Mesothelial cell of epicardium (in vitro differentiated cells): ENCODE data around the gene SERGEF. TPM values are rescaled to one million over a fixed set of nuclear protein-coding genes. Genes with fewer than 3 reads are reported as not detected.

Experiments
- DNase-seq, 2 experiments: peaks; one replicate each; pipeline ENCODE4 v3.0.0; 2021; ENCODE audit warnings: low spot score in 2 of 2; ENCODE audit not compliant: unreplicated experiment in 2 of 2
- H3K27ac Mint-ChIP-seq: 2 replicates; pipeline ENCODE4 v1.8.0; 2021; ENCODE audit warnings: mixed read lengths
- H3K27me3 Mint-ChIP-seq: 2 replicates; pipeline ENCODE4 v1.8.0; 2021; ENCODE audit warnings: low read depth, mixed read lengths
- H3K36me3 Mint-ChIP-seq: 2 replicates; pipeline ENCODE4 v1.8.0; 2021; ENCODE audit warnings: mixed read lengths
- H3K4me1 Mint-ChIP-seq: 2 replicates; pipeline ENCODE4 v1.8.0; 2021; ENCODE audit warnings: mixed read lengths
- H3K4me3 Mint-ChIP-seq: 2 replicates; pipeline ENCODE4 v1.8.0; 2021; ENCODE audit warnings: mild to moderate bottlenecking, moderate library complexity, mixed read lengths
- H3K9me3 Mint-ChIP-seq: 2 replicates; pipeline ENCODE4 v1.8.0; 2021; ENCODE audit warnings: mixed read lengths
- CTCF ChIP-seq: fragments of 200-600 bp; sonication (generic); IDR thresholded peaks from one replicate; pipeline ENCODE4 v1.5.0; 2021; ENCODE audit warnings: antibody characterized with exemption; ENCODE audit not compliant: unreplicated experiment
- total RNA-seq: library from RNA; stranded (reverse); gene quantifications from 3 replicates; pipeline ENCODE4 v1.2.1, GENCODE V29; 2021

Gene SERGEF
- total RNA-seq, 1 donor from 2014 or later, result 19.8 TPM

- no peak overlapping the region for H3K27ac Mint-ChIP-seq
- H3K27me3 Mint-ChIP-seq, result peaks cover 23% of the 10 kb centered on the region
- no peak for TF ChIP-seq CTCF
- H3K4me1 Mint-ChIP-seq, result peaks cover 20% of the 10 kb centered on the region
- no peaks in the 10 kb centered on the region for H3K36me3 Mint-ChIP-seq
- no peaks in the 10 kb centered on the region for H3K9me3 Mint-ChIP-seq
- no peak overlapping the region for H3K4me3 Mint-ChIP-seq
- DNase-seq, result no peak
These were observed 3.9 kb upstream of the SERGEF start for GRCh38 chr11:18016789-18017188.

GRCh38 chr11:18014876-18015275 lies 2.0 kb upstream of the SERGEF start:
- Mint-ChIP-seq H3K9me3 (no peaks in the 10 kb centered on the region), H3K27me3 (peaks cover 23% of the 10 kb centered on the region), H3K4me1 (peaks cover 23% of the 10 kb centered on the region), H3K4me3 (peak overlapping the region; percentile 25), H3K36me3 (no peaks in the 10 kb centered on the region), H3K27ac (no peak overlapping the region)
- DNase-seq, result no peak
- no peak for TF ChIP-seq CTCF

- Mint-ChIP-seq H3K9me3 (no peaks in the 10 kb centered on the region), H3K27me3 (peaks cover 23% of the 10 kb centered on the region), H3K4me3 (peak overlapping the region; percentile 96), H3K36me3 (no peaks in the 10 kb centered on the region), H3K4me1 (peaks cover 23% of the 10 kb centered on the region), H3K27ac (peak overlapping the region; percentile 91)
- TF ChIP-seq CTCF, result no peak
- DNase-seq, result no peak
These were observed 1.1 kb upstream of the SERGEF start for GRCh38 chr11:18013790-18014507.

DNA sequence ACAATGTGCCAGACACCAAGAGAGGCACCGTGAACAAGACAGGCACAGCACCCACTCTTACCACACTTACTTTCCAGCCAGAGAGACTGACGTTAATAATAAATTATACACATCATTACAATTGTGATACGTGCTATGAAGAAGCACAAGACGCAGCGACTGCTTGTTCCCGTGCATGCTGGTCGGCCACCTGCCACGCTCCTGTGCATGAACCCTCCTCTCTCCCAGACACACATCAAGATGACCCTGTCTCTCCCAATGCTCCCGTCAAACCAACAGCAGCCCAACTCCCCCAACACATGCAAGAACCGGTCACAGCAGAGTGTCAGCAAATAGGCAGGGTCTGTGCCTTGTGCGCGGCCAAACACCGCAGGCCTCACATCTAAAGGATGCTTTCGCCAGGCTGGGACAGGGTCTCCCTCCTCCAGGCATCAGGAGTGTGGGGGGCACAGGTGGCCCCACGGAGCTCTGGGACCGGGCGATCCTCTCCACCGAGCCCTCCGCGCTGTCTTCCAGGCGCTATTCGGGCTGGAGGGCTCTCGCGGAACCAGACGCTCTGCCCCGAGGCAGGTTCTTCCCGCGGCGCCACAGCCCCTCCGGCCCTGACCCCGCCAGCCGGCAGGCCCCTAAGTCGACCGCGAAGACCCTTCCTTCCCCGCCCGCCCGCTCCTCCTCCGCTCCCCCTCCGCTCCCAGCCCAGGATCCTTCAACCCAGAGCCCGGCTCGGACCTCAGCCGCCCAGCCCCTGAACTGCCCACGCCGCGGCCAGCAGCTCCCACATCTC lies 533 bp downstream of the SERGEF start:
- H3K4me1 Mint-ChIP-seq, result peaks cover 23% of the 10 kb centered on the region
- DNase-seq, result peak; percentile 20 to 45
- no peak for TF ChIP-seq CTCF
- peaks cover 23% of the 10 kb centered on the region for H3K27me3 Mint-ChIP-seq
- peak overlapping the region; percentile 36 for H3K27ac Mint-ChIP-seq
- H3K9me3 Mint-ChIP-seq, result no peaks in the 10 kb centered on the region
- no peaks in the 10 kb centered on the region for H3K36me3 Mint-ChIP-seq
- H3K4me3 Mint-ChIP-seq, result peak overlapping the region; percentile 96

DNA sequence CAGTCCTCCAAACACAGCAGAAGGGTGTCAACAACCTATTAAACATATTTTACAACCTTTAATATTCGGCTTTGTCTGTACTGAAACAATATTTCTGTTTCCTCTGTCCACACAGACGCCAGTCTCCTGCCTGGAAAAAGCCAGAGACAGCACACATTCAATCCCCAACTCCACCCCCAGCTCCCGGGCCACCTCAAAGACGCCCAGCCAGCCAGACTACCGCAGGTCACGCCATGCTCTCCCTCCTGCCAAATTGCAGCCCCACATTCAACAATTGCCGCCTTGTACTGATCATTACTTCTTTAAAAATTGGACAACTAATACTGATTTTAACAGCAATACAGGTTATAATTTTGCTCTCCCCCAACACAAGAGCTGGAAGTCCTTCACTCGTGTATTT lies 1.2 kb downstream of the SERGEF start:
- H3K27ac Mint-ChIP-seq, result peak overlapping the region; percentile 5
- TF ChIP-seq CTCF, result no peak
- DNase-seq, result no peak
- H3K27me3 Mint-ChIP-seq, result peaks cover 22% of the 10 kb centered on the region
- H3K4me3 Mint-ChIP-seq, result peak overlapping the region; percentile 96
- H3K9me3 Mint-ChIP-seq, result no peaks in the 10 kb centered on the region
- peaks cover 18% of the 10 kb centered on the region for H3K4me1 Mint-ChIP-seq
- H3K36me3 Mint-ChIP-seq, result peaks cover 2% of the 10 kb centered on the region
